Measurements from ENCODE around the gene WWP2.
"Not testable (repeated sequence)": the region's sequence is repeated elsewhere in the genome, so short reads cannot be mapped to it uniquely, and the experiment has no call there.

The WWP2 gene

DNA sequence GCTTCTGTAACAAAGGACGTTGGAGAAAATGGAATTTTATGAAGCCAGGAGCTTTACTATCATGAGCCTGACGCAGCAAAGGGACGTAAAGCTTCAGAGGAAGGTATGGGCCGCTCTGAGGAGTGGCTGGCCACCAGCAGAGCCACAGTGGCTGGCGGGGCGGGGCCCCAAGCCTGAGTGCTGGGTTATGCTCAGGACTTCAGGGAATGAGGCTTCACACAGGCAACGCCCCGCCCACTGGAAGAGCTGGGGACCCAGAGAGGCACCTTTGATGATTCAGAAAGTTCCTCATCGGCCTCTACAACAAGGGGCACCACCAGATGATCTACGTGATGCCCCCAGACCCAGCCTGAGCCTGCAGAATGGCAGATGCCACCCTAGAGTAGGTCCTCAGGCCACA lies 16.2 kb upstream of the WWP2 start:
- DNase-seq (ENCODE audit: low spot score), result no peak

GRCh38 chr16:69747115-69747514 lies 15.0 kb upstream of the WWP2 start:
- DNase-seq (ENCODE audit: low spot score), result no peak

DNA sequence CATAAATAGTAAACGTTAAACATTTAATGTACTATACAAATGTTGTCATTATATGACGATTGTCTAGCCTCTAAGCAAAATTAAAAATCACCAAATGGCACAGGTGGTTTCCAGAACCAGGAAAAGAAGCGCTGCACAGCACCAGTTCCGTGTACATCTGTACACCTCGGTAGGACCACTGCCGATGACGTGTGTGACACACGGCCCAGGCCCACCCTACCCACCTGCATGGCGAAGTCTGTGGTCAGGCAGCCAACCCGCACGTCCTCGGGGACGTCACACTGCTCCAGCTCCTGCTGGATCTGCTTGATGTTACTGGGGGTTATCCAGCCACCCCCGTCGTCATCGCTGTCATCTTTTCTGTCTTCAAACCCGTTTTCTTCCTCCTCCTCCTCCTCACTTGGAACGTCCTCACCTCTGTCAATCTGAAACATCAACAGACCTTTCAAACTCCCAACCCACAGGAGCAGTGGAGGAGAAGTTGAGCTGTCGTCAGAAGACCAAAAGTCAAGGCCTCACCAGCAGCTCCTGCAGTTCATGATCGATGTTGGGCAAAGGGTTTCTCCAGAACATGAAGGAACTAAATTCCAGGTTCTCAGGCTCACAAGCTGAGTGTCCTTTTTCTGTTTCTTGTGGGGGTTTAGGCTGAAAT lies 13.3 kb upstream of the WWP2 start:
- no peak for DNase-seq (ENCODE audit: low spot score)

GRCh38 chr16:69754143-69754468 lies 8.0 kb upstream of the WWP2 start:
- DNase-seq (ENCODE audit: low spot score), result no peak

DNA sequence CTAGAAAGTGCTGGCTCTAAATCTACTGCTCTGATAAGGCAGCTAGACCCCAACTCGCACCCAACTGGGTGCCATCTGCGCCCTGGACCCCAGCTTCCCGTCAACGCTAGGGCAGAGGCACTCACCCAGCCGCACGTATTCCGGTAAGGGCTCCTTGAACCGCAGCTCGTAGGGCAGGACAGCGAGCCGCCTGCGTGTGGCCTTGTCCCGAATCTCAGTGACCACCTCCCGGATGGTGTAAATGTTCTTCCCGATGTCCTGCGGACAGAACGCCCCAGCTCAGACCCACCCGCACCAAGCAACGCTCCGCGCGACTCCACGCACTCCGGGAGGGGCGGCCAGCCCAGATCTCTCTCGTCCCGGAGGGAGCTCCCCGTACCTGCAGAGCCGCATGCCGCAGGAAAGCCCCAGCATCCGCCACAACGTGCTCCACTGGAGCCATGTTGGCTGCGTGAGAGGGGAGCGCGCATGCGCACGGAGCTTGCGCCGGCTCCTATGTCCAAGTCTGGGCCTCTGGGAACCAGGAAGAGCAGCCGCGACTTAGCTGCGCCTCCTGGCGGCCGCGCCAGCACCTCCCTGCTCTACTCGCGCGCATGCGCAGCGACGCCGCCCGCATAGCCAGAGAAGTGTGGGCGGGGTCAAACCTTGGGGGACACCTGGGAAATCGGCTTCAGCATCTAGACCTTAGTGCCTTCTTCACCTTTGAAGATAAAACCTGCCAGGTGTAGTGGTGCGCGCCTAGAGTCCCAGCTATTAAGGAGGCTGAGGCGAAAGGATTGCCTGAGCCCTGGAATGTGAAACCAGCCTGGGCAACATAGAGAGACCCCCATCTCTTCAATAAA lies 7.4 kb upstream of the WWP2 start, which contains the start of gene NOB1:
NOB1 (minus strand) TSS at position 458 of the 842 bp plus-strand sequence; CDS start at position 442, 16 bp downstream.
- DNase-seq (ENCODE audit: low spot score), result peak; percentile 97

- DNase-seq (ENCODE audit: low spot score), result no peak
Measured at GRCh38 chr16:69756705-69757104, 5.4 kb upstream of the WWP2 start.

- not testable (repeated sequence) for DNase-seq (ENCODE audit: low spot score)
Measured at GRCh38 chr16:69757375-69757774, 4.8 kb upstream of the WWP2 start.

DNA sequence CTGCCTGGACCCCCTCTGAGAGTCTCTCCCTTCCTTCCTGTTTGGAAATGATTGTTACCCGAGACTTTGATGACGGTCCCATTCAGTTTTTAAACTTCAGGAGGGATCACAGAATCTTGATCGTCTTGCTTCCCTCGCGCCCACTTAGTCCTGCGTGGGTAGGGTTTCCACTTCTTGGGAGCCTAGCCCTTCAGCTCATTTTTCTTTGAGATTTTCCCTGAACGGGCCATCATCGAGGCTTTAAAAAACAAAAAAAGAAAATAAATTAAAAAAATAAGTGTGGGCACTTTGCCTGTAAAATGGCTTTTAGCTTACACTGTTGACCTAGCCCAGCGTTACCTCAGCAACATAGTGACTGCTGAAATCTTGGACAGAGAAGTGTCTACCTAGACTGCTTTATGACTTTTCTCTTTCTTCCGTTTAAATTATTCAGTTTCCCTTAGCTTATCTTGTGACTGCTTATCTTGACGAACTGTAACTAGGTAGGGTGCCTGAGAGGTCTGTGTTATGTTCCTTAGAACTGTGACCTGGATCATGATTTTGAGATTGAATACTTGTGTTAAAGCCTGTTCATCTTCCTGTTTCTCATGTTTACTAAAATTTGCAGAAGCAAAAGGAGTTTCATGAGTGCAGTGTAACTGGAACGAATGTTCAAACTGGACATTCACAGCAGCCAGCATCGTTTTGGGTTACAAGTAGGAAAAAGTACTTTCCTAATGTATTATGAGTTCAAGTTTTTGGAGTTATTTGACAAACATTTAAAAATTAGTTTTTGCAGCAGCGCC lies 874 bp downstream of the WWP2 start:
- peak; percentile 20 for DNase-seq (ENCODE audit: low spot score)

DNA sequence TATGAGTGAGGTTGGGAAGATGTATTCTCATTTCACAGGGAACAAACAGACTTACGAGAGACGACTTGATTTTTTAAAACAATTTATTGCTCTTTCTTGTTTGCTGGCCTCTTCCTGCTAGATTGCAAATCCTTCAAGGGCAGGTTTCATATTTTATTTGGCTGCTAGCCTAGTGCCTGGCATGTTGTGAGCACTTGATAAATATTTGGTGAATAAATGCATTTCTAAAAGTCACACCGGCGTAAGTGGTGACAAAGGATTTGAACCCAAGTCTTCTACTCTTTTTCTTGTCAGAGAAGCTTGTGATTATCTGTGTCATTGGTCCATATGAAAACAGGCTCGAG lies 1.4 kb downstream of the WWP2 start:
- DNase-seq (ENCODE audit: low spot score), result no peak

GRCh38 chr16:69767459-69768229 lies 5.5 kb downstream of the WWP2 start:
- no peak for DNase-seq (ENCODE audit: low spot score)

DNA sequence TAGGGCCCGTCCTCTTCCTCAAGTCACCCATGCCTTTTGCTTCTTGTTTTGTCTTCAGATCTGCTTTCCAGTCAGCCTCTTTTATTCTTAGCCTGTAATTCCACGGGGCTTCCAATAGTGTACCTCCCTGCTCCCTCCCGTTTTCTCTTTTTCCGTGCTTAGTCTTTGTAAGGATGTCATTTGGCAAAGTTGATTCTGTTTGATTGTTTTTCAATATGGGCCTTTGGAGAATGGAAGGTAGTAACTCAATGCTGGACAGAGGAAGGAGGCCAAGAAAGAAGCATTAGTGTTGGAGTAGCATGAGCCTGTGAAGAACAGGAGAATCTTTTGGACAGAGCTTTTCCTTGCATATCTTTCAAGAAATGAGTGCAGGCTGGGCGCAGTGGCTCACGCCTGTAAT lies 6.5 kb downstream of the WWP2 start:
- DNase-seq (ENCODE audit: low spot score), result no peak

GRCh38 chr16:69769404-69769803 lies 7.3 kb downstream of the WWP2 start:
- DNase-seq (ENCODE audit: low spot score), result no peak

DNA sequence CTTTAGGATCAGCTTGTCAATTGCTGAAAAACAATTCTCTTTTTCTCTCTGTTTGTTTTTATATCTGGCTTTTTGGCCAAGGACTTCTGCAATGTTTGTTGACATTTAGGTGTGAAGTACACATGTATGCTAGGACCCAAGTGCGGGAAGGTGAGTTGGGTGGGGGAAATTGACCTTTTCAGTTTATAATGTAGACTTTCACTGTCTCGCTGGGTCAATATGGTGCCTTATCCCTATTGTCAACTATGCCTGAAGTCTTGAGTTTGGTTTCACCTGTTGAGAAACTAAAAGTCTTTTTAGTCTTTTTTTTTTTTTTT lies 9.5 kb downstream of the WWP2 start:
- DNase-seq (ENCODE audit: low spot score), result no peak

DNA sequence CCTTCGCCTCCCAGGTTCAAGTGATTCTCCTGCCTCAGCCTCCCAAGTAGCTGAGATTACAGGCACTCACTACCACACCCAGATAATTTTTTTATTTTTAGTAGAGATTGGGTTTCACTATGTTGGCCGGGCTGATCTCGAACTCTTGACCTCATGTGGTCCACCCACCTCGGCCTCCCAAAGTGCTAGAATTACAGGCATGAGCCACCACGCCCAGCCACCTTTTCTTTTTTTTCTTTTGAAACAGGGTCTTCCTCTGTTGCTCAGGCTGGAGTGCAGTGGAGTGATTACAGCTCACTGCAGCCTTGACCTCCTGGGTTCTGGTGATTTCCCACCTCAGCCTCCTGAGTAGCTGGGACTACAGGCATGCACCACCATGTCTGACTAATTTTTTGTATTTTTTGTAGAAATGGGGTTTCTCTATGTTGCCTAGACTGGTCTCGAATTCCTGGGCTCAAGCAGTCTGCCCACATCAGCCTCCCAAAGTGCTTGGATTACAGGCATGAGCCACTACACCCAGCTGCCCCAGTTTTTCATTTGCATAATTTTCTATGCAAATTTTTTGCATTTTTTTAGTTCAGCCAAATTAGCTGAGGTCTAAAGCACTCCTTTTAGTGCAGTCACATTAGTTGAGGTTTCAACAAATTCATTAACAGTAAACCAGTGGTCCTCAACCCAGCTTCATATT lies 11.3 kb downstream of the WWP2 start:
- DNase-seq (ENCODE audit: low spot score), result no peak

DNA sequence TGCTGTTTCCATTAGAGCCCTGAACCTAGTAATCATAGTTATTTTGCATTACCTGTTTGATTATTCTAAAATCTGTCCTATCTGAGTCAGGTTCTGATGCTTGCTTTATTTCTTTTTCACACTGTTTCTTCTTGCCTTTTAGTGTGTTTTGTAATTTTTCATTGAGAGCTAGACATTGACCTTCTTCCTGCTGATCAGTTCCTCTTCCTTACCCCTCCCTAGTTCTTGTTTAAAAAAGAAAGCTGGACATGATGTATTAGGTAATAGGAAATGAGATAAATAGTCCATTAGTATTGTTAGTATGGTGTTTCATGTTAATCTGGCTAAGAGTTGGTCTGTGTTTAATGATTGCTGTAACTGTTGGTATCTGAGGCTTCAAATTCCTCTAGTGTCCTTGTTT lies 13.4 kb downstream of the WWP2 start:
- no peak for DNase-seq (ENCODE audit: low spot score)

- DNase-seq (ENCODE audit: low spot score), result no peak
Measured at GRCh38 chr16:69779724-69780123, 17.6 kb downstream of the WWP2 start.

DNA sequence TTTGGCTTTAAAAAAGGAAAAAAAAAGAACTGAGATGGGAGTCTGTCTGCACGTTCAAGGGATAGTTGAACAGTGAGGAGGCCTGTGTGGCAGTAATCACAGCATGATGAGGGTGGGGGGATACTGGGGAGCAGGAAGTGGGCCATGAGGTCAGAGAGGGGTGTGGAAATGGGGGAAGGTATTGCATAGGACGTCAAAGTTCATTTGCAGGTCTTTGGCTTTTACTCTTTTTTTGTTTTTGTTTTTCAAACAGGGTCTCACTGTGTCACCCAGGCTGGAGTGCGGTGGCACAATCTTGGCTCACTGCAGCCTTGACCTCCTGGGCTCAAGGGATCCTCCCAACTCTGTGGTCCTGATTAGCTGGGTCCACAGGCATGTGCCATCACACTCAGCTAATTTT lies 19.0 kb downstream of the WWP2 start:
- no peak for DNase-seq (ENCODE audit: low spot score)

DNA sequence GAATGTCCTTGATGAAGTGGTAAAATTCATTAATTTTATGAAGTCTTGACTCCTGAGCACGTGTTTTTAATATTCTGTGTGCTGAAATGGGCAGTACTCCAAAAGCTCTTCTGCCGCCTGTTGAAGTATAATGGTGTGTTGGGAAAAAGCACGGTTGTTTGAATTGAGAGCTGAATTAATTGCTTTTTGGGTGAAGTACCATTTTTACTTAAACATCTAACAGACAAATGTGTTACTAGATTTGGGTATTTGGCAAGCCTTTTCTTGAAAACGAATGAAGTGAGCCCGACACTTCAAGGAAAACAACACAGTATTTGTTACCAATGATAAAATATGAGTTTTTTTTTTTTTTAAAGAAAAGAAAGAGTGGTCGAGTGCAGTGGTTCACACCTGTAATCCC lies 22.5 kb downstream of the WWP2 start:
- DNase-seq (ENCODE audit: low spot score), result no peak

GRCh38 chr16:69787883-69788282 lies 25.8 kb downstream of the WWP2 start:
- DNase-seq (ENCODE audit: low spot score), result no peak

DNA sequence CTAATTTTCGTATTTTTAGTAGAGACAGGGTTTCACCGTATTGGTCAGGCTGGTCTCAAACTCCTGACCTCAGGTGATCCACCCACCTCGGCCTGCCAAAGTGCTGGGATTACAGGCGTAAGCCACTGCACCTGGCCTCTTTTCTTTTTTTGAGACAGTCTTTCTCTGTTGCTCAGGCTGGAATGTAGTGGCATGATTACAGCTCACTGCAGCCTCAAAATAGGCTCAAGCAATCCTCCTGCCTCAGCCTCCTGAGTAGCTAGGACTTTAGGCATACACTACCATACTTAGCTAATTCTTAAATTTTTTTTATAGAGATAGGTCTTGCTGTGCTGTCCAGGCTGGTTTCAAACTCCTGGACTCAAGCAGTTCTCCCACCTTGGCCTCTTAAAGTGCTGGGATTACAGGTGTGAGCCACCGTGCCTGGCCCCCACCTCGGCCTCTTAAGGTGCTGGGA lies 29.3 kb downstream of the WWP2 start:
- not testable (repeated sequence) for DNase-seq (ENCODE audit: low spot score)

DNA sequence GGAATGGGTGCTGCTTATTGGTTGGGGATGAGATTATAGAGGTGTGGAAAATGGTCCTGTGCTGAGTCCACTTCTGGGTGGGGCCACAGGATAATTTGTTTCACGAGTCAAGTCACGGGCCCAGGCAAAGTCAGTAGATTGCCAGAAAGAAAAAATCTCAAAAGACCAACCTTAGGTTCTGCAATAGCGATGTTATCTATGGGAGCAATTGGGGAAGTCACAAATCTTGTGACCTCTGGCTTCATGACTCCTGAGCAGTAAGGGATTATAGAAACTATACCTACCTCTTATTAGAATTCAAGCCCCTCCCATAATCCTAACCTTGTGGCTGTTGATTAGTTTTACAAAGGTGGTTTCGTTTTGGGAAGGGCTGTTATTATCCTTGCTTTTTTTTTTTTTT lies 31.4 kb downstream of the WWP2 start:
- no peak for DNase-seq (ENCODE audit: low spot score)

DNA sequence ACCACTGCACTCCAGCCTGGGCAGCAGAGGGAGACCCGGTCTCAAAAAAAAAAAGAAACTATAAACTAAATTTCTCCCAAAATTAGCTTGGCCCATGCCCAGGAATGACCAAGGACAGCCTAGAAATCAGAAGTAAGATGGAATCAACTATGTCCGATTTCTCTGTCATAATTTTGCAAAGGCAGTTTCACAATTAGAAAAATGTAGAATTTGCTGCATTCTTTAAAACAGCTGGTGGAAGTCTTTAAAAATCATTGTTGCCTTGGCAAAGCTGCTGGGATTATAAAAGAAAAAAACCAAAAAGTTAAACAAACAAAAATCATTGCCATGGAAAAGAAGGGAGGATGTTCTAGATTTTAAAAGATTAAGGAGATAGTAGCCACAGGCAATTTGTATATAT lies 32.4 kb downstream of the WWP2 start:
- DNase-seq (ENCODE audit: low spot score), result no peak
